Measurements from ENCODE around the gene CYTH2.

DNA sequence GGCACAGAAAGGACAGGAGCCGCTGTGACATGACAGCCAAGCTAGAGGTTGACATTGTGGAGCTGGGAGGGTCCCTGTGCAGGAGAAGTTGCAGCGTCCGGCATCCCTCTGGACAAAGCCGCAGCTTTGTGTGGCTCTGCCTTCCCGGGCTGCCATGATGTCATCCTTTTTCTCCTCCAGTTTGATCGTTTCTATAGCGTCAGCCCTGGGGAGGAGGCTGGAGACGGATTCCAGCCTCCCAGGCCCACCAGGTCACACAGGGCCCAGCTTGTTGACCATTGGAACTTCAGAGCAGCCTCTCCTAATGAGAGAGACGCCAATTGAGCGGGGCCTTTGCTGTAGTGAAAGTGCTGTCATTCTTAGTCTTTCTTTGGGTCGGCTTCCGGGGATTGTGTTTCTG, 17.5 kb upstream of the CYTH2 start:
- no peak for TF ChIP-seq ZNF384 (IDR thresholded peaks at IDR 0.05; ENCODE audit: low read depth, low read length)
- TF ChIP-seq, protein P1, sequence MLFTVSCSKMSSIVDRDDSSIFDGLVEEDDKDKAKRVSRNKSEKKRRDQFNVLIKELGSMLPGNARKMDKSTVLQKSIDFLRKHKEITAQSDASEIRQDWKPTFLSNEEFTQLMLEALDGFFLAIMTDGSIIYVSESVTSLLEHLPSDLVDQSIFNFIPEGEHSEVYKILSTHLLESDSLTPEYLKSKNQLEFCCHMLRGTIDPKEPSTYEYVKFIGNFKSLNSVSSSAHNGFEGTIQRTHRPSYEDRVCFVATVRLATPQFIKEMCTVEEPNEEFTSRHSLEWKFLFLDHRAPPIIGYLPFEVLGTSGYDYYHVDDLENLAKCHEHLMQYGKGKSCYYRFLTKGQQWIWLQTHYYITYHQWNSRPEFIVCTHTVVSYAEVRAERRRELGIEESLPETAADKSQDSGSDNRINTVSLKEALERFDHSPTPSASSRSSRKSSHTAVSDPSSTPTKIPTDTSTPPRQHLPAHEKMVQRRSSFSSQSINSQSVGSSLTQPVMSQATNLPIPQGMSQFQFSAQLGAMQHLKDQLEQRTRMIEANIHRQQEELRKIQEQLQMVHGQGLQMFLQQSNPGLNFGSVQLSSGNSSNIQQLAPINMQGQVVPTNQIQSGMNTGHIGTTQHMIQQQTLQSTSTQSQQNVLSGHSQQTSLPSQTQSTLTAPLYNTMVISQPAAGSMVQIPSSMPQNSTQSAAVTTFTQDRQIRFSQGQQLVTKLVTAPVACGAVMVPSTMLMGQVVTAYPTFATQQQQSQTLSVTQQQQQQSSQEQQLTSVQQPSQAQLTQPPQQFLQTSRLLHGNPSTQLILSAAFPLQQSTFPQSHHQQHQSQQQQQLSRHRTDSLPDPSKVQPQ (CRISPR knock-in tag; IDR thresholded peaks at IDR 0.05; ENCODE audit: borderline replicate concordance): no peak
- TF ChIP-seq, protein P2, sequence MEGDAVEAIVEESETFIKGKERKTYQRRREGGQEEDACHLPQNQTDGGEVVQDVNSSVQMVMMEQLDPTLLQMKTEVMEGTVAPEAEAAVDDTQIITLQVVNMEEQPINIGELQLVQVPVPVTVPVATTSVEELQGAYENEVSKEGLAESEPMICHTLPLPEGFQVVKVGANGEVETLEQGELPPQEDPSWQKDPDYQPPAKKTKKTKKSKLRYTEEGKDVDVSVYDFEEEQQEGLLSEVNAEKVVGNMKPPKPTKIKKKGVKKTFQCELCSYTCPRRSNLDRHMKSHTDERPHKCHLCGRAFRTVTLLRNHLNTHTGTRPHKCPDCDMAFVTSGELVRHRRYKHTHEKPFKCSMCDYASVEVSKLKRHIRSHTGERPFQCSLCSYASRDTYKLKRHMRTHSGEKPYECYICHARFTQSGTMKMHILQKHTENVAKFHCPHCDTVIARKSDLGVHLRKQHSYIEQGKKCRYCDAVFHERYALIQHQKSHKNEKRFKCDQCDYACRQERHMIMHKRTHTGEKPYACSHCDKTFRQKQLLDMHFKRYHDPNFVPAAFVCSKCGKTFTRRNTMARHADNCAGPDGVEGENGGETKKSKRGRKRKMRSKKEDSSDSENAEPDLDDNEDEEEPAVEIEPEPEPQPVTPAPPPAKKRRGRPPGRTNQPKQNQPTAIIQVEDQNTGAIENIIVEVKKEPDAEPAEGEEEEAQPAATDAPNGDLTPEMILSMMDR (IDR thresholded peaks at IDR 0.05 in 2 of 3, conservative IDR thresholded peaks at IDR 0.05 in 1 of 3; ENCODE audit: insufficient read depth in 2 of 3, low read depth in 1 of 3, low read length in 3 of 3): no peak
- TF ChIP-seq ZNF184 (CRISPR knock-in tag; IDR thresholded peaks at IDR 0.05): no peak
- TF ChIP-seq JUNB (CRISPR knock-in tag; conservative IDR thresholded peaks at IDR 0.05): no peak
- TF ChIP-seq ZNF551 (CRISPR knock-in tag; IDR thresholded peaks at IDR 0.05): no peak
- TF ChIP-seq POLR2A (conservative IDR thresholded peaks at IDR 0.05): no peak
- no peak for TF ChIP-seq ZBTB7A (IDR thresholded peaks at IDR 0.05; ENCODE audit: borderline replicate concordance, control insufficient read depth, low read depth, low read length)
- TF ChIP-seq CHD1 (IDR thresholded peaks at IDR 0.05; ENCODE audit: low read length): no peak
- TF ChIP-seq, protein P3, sequence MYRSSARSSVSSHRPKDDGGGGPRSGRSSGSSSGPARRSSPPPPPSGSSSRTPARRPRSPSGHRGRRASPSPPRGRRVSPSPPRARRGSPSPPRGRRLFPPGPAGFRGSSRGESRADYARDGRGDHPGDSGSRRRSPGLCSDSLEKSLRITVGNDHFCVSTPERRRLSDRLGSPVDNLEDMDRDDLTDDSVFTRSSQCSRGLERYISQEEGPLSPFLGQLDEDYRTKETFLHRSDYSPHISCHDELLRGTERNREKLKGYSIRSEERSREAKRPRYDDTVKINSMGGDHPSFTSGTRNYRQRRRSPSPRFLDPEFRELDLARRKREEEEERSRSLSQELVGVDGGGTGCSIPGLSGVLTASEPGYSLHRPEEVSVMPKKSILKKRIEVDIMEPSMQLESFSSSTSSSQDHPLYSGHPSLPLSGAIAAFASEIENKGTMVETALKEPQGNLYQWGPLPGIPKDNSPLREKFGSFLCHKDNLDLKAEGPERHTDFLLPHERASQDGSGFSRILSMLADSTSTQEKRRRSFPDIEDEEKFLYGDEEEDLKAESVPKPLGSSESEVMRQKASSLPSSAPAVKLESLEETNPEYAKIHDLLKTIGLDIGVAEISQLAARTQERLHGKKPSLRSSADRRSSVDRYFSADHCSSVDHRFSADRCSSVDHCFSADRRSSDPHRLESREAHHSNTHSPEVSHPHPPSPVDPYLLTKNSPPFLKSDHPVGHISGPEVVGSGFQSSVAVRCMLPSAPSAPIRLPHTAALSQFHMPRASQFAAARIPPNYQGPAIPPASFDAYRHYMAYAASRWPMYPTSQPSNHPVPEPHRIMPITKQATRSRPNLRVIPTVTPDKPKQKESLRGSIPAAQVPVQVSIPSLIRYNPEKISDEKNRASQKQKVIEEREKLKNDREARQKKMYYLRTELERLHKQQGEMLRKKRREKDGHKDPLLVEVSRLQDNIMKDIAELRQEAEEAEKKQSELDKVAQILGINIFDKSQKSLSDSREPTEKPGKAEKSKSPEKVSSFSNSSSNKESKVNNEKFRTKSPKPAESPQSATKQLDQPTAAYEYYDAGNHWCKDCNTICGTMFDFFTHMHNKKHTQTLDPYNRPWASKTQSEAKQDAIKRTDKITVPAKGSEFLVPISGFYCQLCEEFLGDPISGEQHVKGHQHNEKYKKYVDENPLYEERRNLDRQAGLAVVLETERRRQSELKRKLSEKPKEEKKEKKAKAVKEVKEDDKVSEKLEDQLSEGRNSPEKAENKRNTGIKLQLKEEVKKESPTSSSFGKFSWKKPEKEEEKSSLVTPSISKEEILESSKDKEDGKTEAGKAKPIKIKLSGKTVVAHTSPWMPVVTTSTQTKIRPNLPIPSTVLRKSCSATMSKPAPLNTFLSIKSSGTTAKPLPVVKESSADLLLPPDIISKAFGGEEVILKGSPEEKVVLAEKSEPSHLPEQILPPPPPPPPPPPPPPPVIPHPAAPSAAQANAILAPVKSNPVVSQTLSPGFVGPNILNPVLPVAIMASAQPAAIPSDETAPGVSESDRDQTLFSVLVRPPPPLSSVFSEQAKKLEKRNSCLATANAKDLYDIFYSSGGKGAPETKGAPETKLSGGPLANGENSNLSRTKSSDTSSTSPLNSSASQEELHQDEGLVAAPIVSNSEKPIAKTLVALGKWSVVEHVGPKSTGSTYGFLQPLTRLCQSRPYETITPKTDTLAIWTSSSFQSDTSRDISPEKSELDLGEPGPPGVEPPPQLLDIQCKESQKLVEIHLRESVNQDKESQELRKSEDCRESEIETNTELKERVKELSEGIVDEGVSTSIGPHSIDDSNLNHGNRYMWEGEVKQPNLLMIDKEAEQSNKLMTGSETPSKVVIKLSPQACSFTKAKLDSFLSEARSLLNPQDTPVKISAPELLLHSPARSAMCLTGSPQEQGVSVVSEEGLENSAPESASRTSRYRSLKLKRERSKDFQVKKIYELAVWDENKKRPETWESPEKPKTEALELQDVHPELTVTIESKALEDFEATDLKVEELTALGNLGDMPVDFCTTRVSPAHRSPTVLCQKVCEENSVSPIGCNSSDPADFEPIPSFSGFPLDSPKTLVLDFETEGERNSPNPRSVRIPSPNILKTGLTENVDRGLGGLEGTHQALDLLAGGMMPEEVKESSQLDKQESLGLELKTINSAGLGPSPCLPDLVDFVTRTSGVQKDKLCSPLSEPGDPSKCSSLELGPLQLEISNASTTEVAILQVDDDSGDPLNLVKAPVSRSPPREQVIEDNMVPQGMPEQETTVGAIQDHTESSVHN (IDR thresholded peaks at IDR 0.05; ENCODE audit: borderline replicate concordance in 1 of 2, low read depth in 1 of 2): no peak
- TF ChIP-seq, protein P4, sequence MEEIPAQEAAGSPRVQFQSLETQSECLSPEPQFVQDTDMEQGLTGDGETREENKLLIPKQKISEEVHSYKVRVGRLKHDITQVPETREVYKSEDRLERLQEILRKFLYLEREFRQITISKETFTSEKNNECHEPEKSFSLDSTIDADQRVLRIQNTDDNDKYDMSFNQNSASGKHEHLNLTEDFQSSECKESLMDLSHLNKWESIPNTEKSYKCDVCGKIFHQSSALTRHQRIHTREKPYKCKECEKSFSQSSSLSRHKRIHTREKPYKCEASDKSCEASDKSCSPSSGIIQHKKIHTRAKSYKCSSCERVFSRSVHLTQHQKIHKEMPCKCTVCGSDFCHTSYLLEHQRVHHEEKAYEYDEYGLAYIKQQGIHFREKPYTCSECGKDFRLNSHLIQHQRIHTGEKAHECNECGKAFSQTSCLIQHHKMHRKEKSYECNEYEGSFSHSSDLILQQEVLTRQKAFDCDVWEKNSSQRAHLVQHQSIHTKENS (CRISPR knock-in tag; IDR thresholded peaks at IDR 0.05): no peak
- TF ChIP-seq, protein P5, sequence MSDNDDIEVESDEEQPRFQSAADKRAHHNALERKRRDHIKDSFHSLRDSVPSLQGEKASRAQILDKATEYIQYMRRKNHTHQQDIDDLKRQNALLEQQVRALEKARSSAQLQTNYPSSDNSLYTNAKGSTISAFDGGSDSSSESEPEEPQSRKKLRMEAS (CRISPR knock-in tag; IDR thresholded peaks at IDR 0.05): no peak
- no peak for TF ChIP-seq ARNT (IDR thresholded peaks at IDR 0.05)
- TF ChIP-seq, protein P6, sequence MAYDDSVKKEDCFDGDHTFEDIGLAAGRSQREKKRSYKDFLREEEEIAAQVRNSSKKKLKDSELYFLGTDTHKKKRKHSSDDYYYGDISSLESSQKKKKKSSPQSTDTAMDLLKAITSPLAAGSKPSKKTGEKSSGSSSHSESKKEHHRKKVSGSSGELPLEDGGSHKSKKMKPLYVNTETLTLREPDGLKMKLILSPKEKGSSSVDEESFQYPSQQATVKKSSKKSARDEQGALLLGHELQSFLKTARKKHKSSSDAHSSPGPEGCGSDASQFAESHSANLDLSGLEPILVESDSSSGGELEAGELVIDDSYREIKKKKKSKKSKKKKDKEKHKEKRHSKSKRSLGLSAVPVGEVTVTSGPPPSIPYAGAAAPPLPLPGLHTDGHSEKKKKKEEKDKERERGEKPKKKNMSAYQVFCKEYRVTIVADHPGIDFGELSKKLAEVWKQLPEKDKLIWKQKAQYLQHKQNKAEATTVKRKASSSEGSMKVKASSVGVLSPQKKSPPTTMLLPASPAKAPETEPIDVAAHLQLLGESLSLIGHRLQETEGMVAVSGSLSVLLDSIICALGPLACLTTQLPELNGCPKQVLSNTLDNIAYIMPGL (CRISPR knock-in tag; IDR thresholded peaks at IDR 0.05): no peak

All from K562 (cell line).